Measurements from ENCODE around the gene EPS8.

EPS8 gene

GRCh38 chr12:15700595-15700994 is 88.6 kb downstream of the EPS8 start:
- H3K4me3 ChIP-seq (ENCODE audit: low read depth, low read length), result no peak overlapping the region
- peak; percentile 97 for DNase-seq (ENCODE audit: low read depth)
- no peak for TF ChIP-seq CTCF (conservative IDR thresholded peaks at IDR 0.05; ENCODE audit: low read depth, low read length)

- peak; percentile 68 for DNase-seq (ENCODE audit: low read depth)
- peak; percentile 25 for TF ChIP-seq CTCF (conservative IDR thresholded peaks at IDR 0.05; ENCODE audit: low read depth, low read length)
- H3K4me3 ChIP-seq (ENCODE audit: low read depth, low read length), result no peak overlapping the region
Observed at GRCh38 chr12:15699886-15700285, 89.3 kb downstream of the EPS8 start.

- DNase-seq (ENCODE audit: low read depth), result no peak
- H3K4me3 ChIP-seq (ENCODE audit: low read depth, low read length), result no peak overlapping the region
- TF ChIP-seq CTCF (conservative IDR thresholded peaks at IDR 0.05; ENCODE audit: low read depth, low read length), result no peak
Observed at GRCh38 chr12:15698377-15698871, 90.8 kb downstream of the EPS8 start.

- H3K4me3 ChIP-seq (ENCODE audit: low read depth, low read length), result no peak overlapping the region
- TF ChIP-seq CTCF (conservative IDR thresholded peaks at IDR 0.05; ENCODE audit: low read depth, low read length), result no peak
- no peak for DNase-seq (ENCODE audit: low read depth)
Observed at GRCh38 chr12:15697201-15697600, 92.0 kb downstream of the EPS8 start.

GRCh38 chr12:15693228-15693911 is 95.8 kb downstream of the EPS8 start:
- H3K4me3 ChIP-seq (ENCODE audit: low read depth, low read length), result no peak overlapping the region
- DNase-seq (ENCODE audit: low read depth), result peak; percentile 63
- TF ChIP-seq CTCF (conservative IDR thresholded peaks at IDR 0.05; ENCODE audit: low read depth, low read length), result no peak

GRCh38 chr12:15691388-15691787 is 97.8 kb downstream of the EPS8 start:
- TF ChIP-seq CTCF (conservative IDR thresholded peaks at IDR 0.05; ENCODE audit: low read depth, low read length), result no peak
- no peak overlapping the region for H3K4me3 ChIP-seq (ENCODE audit: low read depth, low read length)
- no peak for DNase-seq (ENCODE audit: low read depth)

GRCh38 chr12:15690320-15690719 is 98.9 kb downstream of the EPS8 start:
- no peak overlapping the region for H3K4me3 ChIP-seq (ENCODE audit: low read depth, low read length)
- no peak for DNase-seq (ENCODE audit: low read depth)
- no peak for TF ChIP-seq CTCF (conservative IDR thresholded peaks at IDR 0.05; ENCODE audit: low read depth, low read length)

Data from choroid plexus epithelial cell (primary cell).